Activated gamma-delta T cell treated with anti-CD3 and anti-CD28 coated beads, Interleukin-2, amount 50 U/mL, for 16 hours (primary cell): ENCODE results near the gene FBXL7.

Source experiments
- DNase-seq: peaks from one replicate; pipeline ENCODE4 v3.0.0-alpha.2; 2020; ENCODE audit warnings: low read depth

Gene FBXL7

DNA sequence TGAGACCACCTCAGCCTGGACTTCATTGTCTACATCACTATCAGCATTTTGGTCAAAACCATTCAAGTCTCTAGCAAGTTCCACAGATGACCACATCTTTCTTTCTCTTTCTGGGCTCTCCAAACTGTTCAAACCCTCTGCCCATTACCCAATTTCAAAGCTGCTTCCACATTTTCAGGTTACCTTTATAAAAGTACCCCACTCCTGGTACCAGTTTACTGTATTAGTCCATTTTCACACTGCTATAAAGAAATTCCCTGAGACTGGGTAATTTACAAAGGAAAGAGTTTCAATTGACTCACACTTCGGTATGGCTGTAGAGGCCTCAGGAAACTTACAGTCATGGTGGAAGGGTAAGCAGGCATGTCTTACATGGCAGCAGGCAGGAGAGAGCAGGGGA is 84.5 kb downstream of the FBXL7 start:
- no peak for DNase-seq

DNA sequence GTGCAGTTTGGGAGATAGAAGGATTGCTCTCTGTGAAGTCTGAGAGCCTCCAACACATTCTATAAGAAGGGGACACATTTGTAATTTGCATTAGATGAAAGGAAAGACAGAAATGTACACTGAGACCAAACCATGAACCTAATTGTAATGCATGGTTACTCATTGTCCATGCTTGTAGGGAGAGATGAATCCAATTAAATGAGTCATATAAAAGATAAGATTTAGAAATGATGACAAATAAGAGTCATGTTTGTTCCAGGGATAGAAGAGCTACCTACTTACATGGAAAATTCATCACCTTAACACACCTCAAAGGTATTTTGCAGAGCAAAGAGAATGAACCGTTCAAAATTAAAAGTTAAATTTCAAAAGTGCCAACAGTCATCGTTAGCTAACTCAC is 85.1 kb downstream of the FBXL7 start:
- no peak for DNase-seq

DNA sequence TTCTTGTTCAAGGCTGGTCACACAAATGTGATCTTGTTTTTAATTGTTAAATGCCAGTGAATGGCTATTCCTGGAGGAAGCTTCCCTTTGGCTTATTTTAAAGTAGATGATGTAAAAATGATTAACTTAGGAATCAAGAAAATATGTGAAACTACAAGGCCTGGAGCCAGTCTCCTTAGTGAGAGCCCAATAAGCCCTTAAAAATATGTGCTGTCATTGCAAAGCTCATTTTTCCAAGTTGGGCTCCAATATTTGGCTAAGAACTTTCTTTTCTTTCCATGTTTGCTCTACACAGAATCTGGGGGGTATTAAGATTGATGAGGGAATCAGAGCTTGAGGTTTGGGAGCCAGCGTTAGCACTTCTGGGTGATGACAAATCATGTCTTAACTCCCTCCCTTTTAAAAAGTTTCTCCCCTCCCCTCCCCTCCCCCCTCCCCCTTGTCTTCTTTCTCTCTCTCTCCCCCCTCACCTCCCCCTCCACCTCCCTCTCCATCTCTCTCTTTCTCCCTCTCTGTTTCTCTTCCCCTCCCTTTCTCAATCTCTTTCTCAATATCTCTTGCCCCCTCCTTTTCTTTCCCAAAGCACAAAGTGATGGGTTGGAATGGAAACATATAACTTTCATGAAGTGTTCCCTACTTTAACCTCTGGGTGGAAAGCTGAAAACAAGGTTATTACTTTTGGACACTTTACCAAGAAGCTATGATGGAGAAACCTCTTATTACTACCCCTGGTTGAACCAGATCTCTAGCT is 86.0 kb downstream of the FBXL7 start:
- no peak for DNase-seq

DNA sequence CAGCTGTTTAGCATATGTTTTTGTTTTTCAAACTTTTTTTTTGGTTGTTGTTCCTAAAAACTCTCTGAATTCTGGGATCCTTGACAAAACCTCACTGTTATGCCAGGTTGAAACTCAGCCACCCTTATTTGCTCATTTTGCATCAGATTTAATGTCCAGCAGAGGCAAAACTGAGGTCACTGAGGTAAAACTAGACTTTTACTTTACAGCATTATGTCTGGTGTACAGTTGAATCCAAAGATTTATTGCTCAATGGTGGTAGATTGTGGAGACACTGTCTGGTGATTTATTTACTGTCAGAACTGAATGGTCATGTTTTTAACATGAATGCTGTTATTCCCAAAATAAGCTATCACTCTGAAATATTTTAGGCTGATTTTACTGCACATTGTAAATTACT is 87.9 kb downstream of the FBXL7 start:
- DNase-seq: no peak

DNA sequence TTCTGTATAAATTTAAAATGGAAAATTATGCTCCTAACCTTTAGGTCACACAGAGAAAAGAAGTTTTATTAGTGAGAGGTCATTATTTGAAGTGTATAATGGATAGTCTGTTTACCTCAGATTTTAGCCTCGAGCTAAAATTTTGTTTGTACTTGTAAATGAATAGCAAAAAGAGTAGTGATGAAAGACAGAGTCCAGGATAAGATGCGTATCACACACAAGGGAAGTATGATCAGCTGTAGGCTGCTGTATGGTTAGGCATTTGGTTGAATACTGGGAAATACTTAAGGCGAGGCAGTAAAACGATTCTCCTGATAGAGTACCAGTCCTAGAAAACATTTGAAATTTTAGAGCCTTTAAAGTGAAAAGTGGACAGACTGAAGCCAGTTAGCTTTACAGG is 92.7 kb downstream of the FBXL7 start:
- DNase-seq: no peak

DNA sequence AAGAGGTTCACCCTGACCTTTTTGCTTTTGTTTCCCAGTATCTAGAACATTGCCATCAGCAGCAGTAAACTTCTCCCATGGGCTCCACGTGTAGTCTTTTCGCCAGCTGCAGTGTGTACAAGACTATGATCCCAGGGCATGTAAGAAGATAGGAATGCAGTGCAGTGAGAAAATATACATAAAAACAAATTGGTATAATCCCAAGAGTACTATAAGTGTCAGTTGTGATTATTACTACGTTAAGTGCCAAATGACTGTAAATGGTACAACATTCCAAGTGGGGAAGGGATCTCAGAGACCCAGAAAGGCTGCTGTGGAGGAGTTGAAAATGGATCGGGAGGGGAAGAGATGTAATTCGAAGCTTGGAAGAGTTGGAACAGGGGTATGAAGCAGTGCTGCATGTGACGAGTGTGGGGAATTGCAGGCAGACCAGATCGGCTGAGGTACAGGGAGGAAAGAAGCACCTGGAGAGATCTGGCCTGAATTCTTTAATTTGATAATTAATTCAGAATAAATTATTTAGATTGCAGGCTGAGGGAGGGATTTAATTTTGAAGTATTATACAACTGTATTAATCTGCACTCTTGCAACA is 95.1 kb downstream of the FBXL7 start:
- no peak for DNase-seq

DNA sequence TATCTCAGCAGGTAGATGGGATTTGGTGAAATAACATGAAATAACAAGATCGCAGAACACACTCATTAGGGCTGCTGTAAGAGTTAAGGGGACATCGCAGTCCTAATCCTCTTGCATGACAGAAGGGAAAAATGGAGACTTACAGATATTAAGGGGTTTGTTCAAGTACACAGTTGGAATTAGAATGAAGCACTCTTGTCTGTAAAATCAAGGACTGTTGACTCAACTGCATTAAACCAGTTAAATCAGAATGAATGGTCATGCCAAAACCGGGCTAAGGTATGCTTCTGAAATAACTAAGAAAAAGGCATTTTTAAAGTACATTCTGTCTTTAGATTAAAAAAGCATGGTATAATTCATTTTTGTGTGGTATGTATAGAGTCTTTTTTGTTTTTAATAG is 95.9 kb downstream of the FBXL7 start:
- no peak for DNase-seq

DNA sequence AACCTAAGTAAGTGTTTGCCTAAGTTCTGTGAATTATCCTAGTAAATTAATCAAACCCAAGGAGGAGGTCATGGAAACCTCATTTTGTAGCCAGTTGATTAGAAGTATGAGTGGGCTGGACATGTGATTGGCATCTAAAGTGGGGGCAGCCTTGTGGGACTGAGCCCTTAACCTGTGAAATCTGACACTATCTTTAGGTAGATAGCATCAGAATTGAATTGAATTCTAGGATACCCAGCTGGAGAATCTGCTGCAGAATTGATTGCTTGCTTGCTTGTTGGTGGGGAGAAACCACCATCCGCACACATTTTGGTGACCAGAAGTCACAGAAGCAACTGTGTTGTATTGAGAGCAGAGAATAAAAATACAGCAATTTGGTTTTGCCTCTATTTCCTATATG is 97.0 kb downstream of the FBXL7 start:
- DNase-seq: no peak

DNA sequence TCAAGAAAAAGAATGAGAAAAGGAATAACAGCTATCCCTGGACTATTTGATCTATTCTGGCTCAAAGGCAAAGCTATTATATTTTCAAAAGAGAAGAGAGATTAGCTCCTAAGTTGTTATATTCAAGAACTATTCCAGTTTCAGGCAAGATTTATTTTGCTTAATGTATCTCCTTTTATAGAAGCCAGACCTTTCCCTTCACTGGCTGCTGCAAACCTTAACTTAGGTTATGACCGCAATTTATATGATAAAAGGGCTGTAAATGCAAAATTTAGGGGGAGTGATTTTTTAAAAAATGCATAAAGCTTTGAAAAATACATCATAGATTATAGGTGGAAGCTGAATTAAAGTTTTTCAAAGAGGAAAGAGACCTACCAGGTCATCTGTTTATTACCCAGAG is 97.8 kb downstream of the FBXL7 start:
- no peak for DNase-seq

DNA sequence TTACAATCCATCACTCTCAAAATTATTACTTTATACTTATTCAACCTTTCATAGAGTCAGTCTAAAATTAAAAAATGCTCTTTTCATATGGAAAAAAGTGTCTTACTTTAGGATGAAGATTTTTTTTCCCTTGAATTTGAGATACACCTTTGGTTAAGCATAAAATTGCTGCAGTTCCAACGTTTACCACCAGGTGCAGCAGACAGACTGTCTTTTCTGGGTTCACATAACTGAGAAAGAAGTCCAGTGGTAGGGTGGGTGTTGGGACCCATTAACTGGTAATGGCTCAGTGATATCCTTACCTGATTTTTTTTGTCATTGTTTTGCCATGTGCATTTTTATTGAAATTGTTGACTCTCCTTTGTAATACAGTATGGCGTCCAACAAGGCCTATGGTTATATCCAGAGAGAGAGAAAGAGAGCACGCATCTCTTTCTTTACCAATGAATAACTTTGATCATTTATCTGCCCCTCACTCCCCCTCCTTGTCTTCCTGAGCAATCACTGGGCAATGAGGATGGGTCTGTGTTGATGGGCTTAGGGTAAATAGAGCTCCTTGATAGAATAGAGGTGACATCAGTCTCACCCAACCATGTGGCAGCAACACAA is 98.4 kb downstream of the FBXL7 start:
- DNase-seq: no peak

DNA sequence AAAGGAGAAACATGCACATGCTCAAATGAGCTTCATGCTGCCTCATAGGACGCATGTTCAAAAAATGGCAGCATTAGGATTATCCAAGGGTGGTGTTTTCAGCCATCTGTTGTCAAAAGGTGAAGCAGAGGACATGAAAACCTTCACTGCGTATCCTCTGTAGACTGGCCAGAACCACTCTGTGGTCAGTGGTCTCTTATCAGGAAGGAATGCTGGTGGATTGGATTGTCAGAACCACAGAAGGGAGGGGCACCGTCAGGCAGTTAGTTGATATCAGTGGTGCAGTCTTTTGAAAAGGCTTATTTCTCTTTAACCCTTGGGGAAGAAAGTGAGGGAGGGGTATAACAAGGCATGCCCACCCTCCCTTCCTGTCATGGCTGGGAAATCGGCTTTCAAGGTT is 100.1 kb downstream of the FBXL7 start:
- no peak for DNase-seq

DNA sequence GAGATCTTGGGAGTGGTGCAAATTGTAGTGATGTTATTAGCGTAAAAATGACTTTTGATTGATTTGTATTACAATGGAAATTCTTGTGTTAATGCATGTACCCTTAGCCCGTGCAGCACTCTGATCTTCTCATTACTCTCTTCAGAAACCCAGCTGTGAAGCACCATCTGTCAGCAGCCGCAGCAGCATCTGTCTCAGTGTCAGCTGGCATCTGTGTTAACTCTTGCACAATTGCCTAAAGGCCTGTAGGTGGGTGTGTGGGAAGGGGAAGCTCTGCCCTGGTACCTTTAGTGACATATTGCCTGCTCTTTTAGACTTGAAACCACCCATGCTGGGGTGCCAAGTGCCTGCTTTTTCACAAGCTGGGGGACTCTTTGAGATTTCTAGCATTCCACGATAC is 101.3 kb downstream of the FBXL7 start:
- DNase-seq: no peak

DNA sequence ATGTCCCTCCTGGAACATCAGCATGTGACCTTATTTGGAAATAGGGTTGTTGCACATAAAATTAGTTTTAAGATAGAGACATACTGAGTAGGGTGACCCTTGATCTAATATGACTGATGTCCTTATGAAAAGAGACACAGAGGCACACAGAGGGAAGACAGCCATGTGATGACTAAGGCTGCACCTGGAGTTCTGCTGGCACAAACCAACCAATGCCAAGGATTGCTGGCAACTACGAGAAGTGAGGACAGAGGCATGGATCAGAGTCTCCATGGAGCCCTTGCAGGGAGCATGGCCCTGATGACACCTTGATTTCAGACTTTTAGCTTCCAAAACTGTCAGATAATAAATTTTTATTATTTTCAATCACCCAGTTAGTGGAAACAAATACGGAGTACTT is 101.9 kb downstream of the FBXL7 start:
- DNase-seq: no peak

DNA sequence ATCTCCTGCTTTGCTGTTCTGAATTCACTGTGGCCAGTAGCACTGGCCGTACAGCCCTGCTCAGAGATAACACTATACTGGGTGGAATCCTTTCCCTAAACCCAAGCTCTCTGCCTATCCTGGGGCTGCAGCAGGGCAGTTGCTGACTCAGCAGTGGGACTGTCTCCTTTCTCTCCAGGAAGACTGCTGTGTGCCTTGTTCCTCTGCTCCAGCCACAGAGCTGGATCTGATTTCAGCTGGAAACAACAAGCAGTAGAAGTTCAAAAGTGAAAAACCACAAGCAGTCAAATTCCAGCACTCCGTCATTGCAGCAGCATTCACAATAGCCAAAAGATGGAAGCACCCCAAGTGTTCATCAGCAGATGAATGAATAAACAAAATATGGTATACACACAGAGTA is 105.0 kb downstream of the FBXL7 start:
- DNase-seq: no peak

DNA sequence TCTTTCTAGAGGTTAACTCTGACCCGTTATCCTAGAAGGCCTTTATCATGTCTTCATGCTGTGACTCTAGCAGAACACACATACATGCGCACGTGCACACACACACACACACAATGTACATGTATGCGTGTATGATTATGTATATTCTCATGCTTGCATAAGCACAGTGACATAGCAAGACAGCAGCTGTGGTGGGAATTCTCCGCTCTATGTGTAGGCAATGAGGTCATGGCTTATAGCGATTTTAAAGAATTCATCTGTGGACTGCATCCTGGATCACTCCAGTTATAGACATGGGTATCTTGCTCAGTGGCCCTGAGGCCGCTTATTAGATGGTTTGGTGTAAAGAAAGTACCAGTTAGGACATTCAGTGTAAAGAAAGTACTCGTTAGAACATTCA is 106.2 kb downstream of the FBXL7 start:
- DNase-seq: no peak

DNA sequence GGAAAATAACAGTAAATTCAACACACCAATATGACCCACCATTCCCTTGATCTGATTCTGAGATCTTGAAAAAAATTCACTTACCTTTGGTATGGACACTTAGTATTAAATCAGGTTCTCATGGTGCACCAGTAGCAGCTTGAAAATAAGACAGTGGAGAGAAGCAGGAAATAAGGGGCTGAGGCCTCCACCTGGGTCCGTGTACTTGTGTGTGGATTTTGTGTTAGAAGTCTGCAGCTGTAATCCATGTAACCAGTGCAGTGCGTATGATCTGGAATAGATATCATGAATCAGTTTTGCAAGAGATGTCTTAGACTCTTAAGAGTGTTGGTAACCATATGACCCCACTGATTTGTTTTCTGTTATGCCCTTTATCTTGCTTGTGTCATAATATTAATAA is 107.1 kb downstream of the FBXL7 start:
- DNase-seq: no peak

DNA sequence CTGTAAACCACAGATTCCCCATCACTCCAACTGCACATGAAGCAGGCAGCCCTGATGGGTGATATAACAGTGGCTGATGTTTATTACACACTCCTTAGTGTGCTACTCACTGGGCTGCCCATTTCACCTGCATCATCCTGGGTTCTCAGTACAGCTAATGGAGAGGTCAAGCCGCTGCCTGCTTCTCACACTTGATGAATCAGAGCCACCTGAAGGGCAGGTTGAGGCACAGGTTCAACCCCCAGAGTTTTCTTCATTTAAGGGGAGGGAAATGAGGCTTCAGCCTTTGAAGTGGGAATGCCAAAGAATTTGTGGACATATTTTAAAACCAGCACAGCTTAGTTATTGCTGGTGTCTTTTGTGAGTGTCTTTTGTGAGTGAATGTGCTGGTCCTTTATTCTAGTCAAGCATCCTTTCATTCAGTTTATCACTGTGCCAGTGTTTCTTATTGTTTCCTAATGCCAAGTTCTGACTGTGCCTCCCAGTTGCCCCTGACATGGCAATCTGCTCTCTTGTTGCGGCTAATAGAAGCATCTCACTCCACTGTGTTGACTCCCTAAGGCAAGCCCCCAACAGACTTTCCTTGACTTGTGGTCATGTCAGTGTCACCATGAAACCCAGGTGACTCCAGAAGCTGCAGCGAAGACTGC is 109.2 kb downstream of the FBXL7 start:
- no peak for DNase-seq

DNA sequence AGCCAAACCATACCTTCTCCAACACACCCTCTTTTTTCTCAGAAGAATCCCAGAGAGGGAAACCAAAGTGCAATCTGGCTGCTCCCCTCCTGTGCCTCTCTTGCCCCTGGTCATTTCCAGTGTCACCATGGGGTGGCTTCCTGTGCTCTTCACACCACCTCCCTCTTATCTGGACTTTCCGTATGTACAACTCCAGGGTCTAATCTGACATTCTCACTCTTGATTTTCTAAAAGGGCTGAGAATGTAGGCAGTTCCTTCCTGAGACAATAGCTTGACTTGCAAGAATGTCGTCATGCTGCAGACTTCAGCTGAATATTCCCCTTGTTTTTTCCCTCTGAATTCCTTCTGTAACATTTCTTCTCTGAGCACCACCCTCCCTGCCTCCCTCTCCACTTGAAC is 110.2 kb downstream of the FBXL7 start:
- no peak for DNase-seq

DNA sequence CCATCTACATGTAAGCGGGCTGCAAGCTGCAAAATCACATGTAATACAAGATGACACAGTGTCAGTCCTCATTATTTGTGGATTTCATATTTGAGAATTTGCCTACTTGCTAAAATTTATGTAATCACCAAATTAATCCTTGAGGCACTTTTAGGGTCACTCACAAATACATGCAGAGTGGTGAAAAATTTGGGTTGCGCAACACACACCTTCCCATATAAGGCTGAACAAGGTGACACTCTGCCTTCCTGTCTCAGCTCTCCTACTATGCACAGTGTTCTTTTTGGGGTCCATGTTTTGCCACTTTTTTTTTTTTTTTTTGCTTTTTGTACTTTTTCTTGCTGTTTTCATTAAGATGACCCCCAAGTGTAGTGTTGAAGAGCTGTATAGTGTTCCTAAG is 111.0 kb downstream of the FBXL7 start:
- DNase-seq: no peak

DNA sequence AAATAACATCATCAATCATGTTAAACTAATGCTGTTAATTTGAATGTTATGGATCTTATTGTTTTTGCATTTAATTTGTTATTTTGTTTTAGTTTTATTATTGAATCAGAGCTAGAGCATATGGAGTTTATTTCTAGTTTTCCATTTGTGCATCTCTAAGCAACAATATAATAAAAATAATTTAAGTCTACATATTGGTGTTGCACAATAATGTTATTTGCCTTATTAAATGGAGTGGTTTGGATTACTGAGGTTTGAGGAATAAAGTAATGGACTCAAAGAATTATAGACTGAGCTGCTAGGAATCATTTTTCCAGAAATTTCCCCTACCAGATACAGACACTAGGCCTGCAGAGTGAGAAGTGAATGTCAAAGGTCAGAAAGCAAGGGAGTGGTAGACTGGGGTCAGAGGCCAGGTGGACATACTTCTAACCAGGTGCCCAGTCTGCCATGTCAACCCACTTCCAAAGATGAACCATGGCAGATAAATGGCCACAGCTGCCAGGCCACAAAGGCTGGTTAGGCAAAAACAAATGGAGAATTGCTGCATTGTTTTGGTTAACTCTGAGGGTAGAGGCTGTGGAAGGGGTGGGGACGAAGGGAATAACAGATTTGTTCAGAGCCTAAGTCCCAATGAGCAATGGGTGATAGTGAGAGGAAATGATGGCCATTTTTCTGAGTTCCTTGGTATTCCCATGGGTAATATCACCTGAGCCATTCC is 113.1 kb downstream of the FBXL7 start:
- no peak for DNase-seq

DNA sequence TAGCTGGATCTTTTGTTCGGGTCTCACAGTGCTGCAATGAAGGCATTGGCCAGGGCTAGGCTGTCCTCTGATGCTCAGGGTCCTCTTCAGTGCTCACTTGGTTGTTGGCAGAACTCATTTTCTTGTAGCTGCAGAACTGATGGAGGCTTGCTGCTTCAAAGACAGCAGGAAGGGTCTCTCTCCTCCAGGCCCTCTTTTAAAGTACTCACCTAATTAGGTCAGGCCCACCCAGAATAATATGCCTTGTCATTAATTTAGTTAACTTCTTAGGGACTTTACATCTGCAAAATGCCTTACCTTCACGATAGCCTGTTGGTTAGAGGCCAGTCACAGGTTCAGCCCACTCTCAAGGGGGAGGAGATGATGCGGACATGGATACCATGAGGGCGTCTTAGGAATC is 114.7 kb downstream of the FBXL7 start:
- no peak for DNase-seq

DNA sequence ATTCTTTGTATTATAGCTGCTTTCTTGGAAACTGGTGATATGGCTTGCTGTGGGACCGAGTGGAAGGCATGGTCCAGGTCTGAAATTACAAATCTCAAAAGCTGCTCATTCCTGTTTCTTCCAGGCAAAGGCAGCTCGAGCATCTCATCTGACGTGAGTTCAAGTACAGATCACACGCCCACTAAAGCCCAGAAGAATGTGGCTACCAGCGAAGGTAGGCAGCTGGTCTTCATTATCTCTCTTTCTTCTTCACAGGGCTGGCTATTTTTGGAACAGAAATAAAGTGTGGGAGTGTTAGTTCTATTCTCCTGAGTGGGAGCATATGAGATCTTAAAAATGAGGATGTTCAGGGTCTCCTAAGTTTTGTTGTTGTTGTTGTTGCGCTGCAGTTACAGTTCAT is 115.9 kb downstream of the FBXL7 start:
- DNase-seq: no peak

DNA sequence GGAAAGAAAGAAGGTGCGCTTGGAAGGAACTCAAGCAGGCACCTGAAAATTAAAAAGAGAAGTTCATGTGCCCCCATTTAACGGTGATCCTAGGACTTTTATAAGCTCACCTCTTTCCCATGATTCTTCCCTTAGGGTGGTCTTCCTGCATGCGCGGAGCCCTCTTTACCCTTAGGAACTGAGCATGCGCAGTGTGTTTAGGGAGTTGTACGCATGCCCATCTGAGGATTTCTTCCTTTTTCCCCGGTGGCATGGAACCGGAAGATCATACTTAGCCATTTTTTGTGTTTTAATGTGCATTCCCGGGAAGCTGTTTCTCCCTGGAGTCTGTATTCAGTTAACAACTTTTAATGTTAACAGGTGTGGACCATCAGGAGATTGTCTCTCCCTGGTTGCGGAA is 119.0 kb downstream of the FBXL7 start:
- DNase-seq: no peak
